HG02840 (cell line): ENCODE data around the gene UBR2.
"Not testable (repeated sequence)": the region's sequence is repeated elsewhere in the genome, so short reads cannot be mapped to it uniquely, and the experiment has no call there.

Experiments used
- ATAC-seq: cut with Tn5 transposase; IDR thresholded peaks from one replicate; pipeline ENCODE4 v1.9.1; 2021; ENCODE audit warnings: mild to moderate bottlenecking, moderate library complexity, moderate number of reproducible peaks; ENCODE audit not compliant: unreplicated experiment, low FRiP score

The UBR2 gene

GRCh38 chr6:42720739-42721138, 156.9 kb downstream of the UBR2 start:
- ATAC-seq: no peak

DNA sequence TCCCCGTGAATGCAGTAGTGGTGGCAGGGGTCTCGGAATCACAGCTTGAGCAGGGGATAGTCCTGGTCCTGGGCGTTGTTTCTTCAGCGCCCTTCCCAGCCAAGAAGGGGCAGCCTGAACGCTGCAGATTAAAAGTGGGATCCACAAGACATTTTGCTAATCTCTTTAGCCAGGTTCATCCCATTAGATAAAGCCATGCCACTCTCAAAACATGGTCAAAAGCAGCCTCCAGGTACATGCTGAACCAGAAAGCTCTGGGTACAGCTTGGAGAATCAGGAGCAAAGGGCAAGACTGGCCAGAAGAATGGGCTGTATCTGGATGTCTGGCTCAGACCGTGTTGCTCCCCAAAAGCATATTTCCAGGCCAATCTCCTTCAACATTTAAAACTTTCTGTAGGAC, 158.7 kb downstream of the UBR2 start, which contains the start of gene PRPH2:
TSS of gene PRPH2 (minus strand) at position 101 of the 400 bp plus-strand sequence. CDS start 263 bp downstream, outside the sequence.
- no peak for ATAC-seq

DNA sequence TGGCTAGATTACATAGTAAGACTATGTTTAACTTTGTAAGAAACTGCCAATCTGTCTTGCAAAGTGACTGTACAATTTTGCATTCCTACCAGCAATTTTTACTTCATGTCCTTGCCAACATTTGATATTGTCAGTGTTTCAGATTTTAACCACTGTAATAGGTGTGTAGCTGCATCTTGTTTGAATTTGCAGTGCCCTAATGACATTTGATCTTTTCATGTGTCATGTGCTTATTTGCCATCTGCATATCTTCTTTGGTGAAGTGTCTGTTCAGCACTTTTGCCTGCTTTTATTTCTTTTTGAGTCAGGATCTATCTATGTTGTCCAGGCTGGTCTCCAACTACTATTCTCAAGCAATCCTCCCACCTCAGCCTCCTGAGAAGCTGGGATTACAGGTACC, 161.0 kb downstream of the UBR2 start:
- ATAC-seq: no peak

GRCh38 chr6:42726026-42726425, 162.2 kb downstream of the UBR2 start:
- no peak for ATAC-seq

DNA sequence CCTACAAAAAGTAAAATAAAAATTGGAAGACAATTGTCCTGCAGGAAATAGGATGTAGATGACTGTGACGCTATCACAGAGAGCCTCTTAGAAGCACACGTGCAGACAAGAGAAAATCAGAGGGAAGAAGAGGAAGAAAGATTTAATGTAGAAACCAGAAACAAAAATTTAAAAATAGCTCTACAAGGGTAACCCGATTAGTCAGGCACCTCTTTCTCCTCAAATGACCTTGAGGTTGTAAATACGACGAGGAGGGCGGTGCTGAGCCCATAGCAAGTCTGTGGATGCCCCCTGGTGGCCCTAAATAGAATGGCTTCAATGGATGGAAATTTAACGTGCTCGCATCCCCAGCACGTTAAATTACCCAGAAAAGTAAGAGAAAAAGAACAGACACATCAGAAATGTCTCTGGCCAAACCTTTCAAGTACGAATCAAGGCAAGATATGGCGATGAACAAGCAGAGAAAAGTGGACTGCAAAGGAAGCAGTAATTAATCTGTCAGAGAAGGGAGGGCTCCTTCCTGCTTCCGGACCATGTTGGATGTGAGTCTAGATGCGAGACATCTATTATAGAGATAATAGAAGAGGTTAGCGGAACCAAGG, 162.8 kb downstream of the UBR2 start:
- no peak for ATAC-seq

- ATAC-seq: no peak
Measured at GRCh38 chr6:42727087-42727611, 163.3 kb downstream of the UBR2 start.

- ATAC-seq: no peak
Measured at GRCh38 chr6:42727627-42728026, 163.8 kb downstream of the UBR2 start.

DNA sequence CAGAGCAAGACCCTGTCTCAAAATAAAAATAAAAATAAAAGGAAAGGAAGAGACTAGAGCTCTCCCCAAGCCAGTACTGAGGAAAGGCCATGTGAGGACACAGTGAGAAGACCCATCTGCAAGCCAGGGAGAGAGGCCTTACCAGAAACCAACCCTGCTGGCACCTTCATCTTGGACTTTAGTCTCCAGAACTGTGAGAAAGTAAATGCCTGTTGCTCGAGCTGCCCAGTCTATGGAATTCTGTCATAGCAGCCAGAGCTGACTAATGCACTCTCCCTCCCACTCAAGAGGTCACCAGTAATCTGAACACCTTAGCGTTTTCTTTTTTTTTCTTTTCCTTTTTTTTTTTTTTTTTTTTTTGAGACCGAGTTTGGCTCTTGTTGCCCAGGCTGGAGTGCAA, 165.9 kb downstream of the UBR2 start:
- no peak for ATAC-seq

GRCh38 chr6:42733867-42734481, 170.1 kb downstream of the UBR2 start:
- not testable (repeated sequence) for ATAC-seq

DNA sequence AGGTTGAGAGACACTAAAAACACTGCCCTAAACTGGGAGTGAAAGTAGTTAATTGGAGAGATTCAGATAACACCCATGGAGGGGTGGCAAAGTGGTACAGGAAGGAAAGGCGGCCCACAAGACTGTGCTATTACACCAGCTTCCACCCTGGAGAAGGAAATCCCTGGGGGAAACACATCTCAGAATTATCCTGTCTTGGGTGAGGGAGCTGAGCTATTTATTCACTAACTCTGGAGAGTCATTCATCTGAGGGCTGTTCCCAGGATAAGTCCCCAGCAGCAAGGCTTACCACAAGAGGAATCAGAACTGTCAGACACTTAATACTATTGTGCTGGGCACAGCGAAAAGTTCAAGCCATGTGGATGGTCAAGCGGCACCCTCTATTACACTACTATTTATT, 172.1 kb downstream of the UBR2 start:
- no peak for ATAC-seq

- no peak for ATAC-seq
Measured at GRCh38 chr6:42740725-42741124, 176.9 kb downstream of the UBR2 start.

DNA sequence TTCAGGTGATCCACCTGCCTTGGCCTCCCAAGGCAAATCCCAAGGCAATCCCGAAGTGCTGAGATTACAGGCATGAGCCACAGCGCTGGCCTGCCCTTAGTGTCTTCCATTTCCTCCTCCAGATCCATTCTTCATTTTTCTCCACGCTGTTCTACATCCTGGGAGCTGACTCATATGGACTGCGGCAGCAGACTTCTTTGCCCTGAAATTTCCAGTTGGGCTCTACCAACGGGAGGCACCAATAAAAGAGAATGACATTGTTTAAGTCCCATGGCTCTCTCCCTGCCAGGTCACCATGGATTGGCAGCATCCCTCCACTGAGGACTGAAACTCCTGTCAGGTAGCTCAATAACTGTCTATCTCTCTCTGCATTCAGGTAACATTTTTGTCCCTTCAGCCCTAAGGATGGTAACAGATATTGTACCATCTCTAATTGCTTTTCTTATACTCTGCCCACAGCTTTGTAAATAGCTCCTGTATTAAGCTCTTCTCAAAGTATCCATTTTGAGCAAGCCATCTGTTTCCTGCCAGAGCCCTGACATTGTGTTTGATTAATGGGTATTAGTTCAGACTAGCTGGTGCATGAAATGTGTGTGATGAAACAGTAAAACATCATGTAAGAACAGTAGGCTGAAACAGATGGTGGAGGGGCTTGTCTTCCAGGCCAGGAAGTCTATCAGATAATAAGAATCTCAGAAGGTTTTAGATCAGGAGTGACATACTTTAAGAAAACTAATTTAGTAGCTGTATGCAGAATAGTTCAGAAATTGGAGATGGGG, 178.5 kb downstream of the UBR2 start:
- no peak for ATAC-seq
